Brain microvascular endothelial cell (primary cell): ENCODE results near the gene SEC11A.

Experiments
- DNase-seq: peaks from one replicate; pipeline ENCODE4 v3.0.0-alpha.2; 2020
- H3K27ac ChIP-seq: fragments of 250-450 bp; sonication (Bioruptor Pico); 2 replicates; pipeline ENCODE4 v1.5.1; 2020; ENCODE audit warnings: mild to moderate bottlenecking, moderate library complexity
- H3K27me3 ChIP-seq: fragments of 250-450 bp; sonication (Bioruptor Pico); replicated peaks from 2 replicates; pipeline ENCODE4 v1.5.1; 2020; ENCODE audit warnings: mild to moderate bottlenecking
- H3K36me3 ChIP-seq: fragments of 250-450 bp; sonication (Bioruptor Pico); replicated peaks from 2 replicates; pipeline ENCODE4 v1.5.1; 2020; ENCODE audit warnings: mild to moderate bottlenecking
- H3K4me3 ChIP-seq: 2 replicates; pipeline ENCODE4 v1.5.1; 2011; ENCODE audit warnings: low read depth, mild to moderate bottlenecking, control low read depth, low read length, moderate library complexity
- CTCF ChIP-seq: IDR thresholded peaks from 2 replicates; pipeline ENCODE4 v1.5.1; 2011; ENCODE audit warnings: low read depth, mild to moderate bottlenecking, moderate library complexity, low read length, control low read depth, inconsistent platforms; ENCODE audit errors: missing control alignments
- in situ Hi-C: cut with HindIII; loops from 2 replicates; pipeline ENCODE4 v1.10.0; 2017; ENCODE audit warnings: low sequenced_read_pairs, low pct_ligation_motif_present

SEC11A gene

DNA sequence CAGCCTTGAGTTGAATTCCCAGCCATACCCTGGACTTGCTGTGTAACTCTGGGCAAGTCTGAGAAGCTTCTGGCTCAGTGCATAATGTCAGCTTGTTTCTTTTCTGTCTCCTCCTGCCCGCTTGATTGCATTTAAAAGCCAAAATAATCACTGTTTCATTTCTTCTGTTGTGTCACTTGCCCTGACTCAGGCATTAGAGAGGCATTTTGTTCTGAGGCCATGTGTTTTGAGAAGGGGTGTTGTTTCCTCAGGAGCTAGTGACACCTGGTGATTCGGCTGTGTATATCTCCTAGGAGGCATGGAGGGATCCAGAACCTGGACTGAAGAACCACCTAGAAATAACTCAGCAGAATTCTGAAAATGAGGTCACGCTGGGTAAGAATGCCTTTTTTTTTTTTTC is 77.8 kb downstream of the SEC11A start:
- H3K27ac ChIP-seq = no peak overlapping the region
- peaks cover 36% of the 10 kb centered on the region for H3K36me3 ChIP-seq
- no peak for DNase-seq
- no peaks in the 10 kb centered on the region for H3K27me3 ChIP-seq
- peak; percentile 28 for TF ChIP-seq CTCF
- in situ Hi-C loops = no loop called here
- H3K4me3 ChIP-seq = no peak overlapping the region

DNA sequence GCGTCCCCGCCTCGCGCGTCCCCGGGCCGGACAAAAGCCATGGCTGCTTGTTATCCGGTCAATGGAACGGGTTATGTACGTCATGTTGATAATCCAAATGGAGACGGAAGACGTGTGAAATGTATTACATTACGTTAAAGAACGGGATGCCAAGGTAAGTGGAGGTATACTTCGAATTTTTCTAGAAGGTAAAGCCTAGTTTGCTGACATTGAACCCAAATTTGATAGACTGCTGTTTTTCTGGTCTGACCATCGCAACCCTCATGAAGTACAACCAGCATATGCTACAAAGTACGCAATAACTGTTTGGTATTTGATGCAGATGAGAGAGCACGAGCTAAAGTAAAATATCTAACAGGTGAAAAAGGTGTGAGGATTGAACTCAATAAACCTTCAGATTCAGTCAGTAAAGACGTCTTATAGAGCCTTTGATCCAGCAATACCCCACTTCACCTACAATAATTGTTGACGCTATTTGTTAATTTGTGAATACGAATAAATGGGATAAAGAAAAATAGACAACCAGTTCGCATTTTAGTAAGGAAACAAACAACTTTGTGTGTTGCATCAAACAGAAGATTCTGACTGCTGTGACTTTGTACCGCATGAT is 81.6 kb downstream of the SEC11A start:
- H3K27me3 ChIP-seq = no peaks in the 10 kb centered on the region
- in situ Hi-C loops = no loop called here
- peak overlapping the region; percentile 65 for H3K4me3 ChIP-seq
- no peak overlapping the region for H3K27ac ChIP-seq
- TF ChIP-seq CTCF = no peak
- DNase-seq = no peak
- peaks cover 6% of the 10 kb centered on the region for H3K36me3 ChIP-seq

- in situ Hi-C loops = no loop called here
- Histone ChIP-seq H3K27me3 (no peaks in the 10 kb centered on the region), H3K27ac (peak overlapping the region; percentile 21), H3K36me3 (peaks cover 5% of the 10 kb centered on the region), H3K4me3 (peak overlapping the region; percentile 65)
- no peak for TF ChIP-seq CTCF
- DNase-seq = peak; percentile 59
These were observed 82.4 kb downstream of the SEC11A start for GRCh38 chr15:84633311-84634227.

DNA sequence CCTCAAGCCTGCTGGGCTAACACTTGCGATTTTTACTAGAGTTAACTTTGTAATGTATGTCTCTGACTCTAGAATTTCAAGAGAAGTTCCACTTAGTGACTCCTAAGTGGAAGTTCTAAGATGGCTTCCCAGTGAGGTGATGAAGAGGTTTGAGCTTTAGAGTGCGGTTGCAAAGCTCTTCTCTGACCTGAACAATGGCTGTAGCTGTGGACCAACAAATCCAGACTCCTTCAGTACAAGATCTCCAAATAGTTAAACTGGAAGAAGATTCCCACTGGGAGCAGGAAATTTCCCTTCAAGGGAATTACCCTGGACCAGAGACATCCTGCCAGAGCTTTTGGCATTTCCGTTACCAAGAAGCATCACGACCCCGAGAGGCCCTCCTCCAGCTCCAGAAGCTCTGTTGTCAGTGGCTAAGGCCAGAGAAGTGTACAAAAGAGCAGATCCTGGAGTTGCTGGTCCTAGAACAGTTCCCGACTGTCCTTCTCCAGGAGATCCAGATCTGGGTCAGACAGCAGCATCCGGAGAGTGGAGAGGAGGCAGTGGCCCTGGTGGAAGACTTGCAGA is 84.2 kb downstream of the SEC11A start:
- H3K36me3 ChIP-seq = no peaks in the 10 kb centered on the region
- peak overlapping the region; percentile 66 for H3K4me3 ChIP-seq
- DNase-seq = no peak
- peak overlapping the region; percentile 61 for H3K27ac ChIP-seq
- no peak for TF ChIP-seq CTCF
- no peaks in the 10 kb centered on the region for H3K27me3 ChIP-seq
- in situ Hi-C loops = no loop called here

GRCh38 chr15:84629033-84629432 is 86.9 kb downstream of the SEC11A start:
- Histone ChIP-seq H3K27ac (no peak overlapping the region), H3K4me3 (no peak overlapping the region), H3K27me3 (no peaks in the 10 kb centered on the region), H3K36me3 (no peaks in the 10 kb centered on the region)
- DNase-seq = no peak
- no peak for TF ChIP-seq CTCF
- in situ Hi-C loops = no loop called here
